AG10803 (cell line): ENCODE data around the gene PLXNA4.
"Not testable (repeated sequence)": the region's sequence is repeated elsewhere in the genome, so short reads cannot be mapped to it uniquely, and the experiment has no call there.

ENCODE experiments used
- DNase-seq: peaks from one replicate; pipeline ENCODE4 v3.0.0; 2010; ENCODE audit warnings: low read depth
- H3K4me3 ChIP-seq: 2 replicates; pipeline ENCODE4 v1.5.1; 2011; ENCODE audit warnings: mild to moderate bottlenecking, low read length, control low read depth
- CTCF ChIP-seq: conservative IDR thresholded peaks from 2 replicates; pipeline ENCODE4 v1.5.1; 2011; ENCODE audit warnings: mild to moderate bottlenecking, low read length, control low read depth, inconsistent platforms

PLXNA4 gene

GRCh38 chr7:132181371-132181770, 394.9 kb downstream of the PLXNA4 start:
- no peak for TF ChIP-seq CTCF
- no peak overlapping the region for H3K4me3 ChIP-seq
- DNase-seq: no peak

GRCh38 chr7:132180481-132180880, 395.8 kb downstream of the PLXNA4 start:
- DNase-seq: no peak
- TF ChIP-seq CTCF: no peak
- H3K4me3 ChIP-seq: no peak overlapping the region

- H3K4me3 ChIP-seq: no peak overlapping the region
- no peak for TF ChIP-seq CTCF
- DNase-seq: no peak
These were observed 396.6 kb downstream of the PLXNA4 start for GRCh38 chr7:132179681-132180080.

GRCh38 chr7:132179080-132179430, 397.2 kb downstream of the PLXNA4 start:
- TF ChIP-seq CTCF: no peak

GRCh38 chr7:132178402-132179079, 397.7 kb downstream of the PLXNA4 start:
- DNase-seq, H3K4me3 ChIP-seq: not testable (repeated sequence)

More at GRCh38 chr7:132179080-132179430, 397.2 kb downstream of the PLXNA4 start:
- no peak for DNase-seq
- no peak overlapping the region for H3K4me3 ChIP-seq

- no peak for DNase-seq
- TF ChIP-seq CTCF: no peak
- no peak overlapping the region for H3K4me3 ChIP-seq
These were observed 398.4 kb downstream of the PLXNA4 start for GRCh38 chr7:132177708-132178401.

- no peak for TF ChIP-seq CTCF
- H3K4me3 ChIP-seq: no peak overlapping the region
- DNase-seq: no peak
These were observed 399.6 kb downstream of the PLXNA4 start for GRCh38 chr7:132176719-132177118.
